Head of caudate nucleus (tissue), 42 donors: ENCODE data around the gene DNAJC5.

Experiments
- DNase-seq, 42 donors: peaks; one replicate each; pipeline versions ENCODE4 v3.0.0 to v3.0.0-alpha.2; 2020 to 2021; ENCODE audit warnings: mixed read lengths in 7 of 42
- intact Hi-C: fragments of 100-400 bp; cut with DNase I; formaldehyde crosslinking; loops from one replicate; pipeline ENCODE4 v1.15.0; 2022

Gene DNAJC5

GRCh38 chr20:63945031-63945658 is 50.2 kb downstream of the DNAJC5 start:
- DNase-seq = peak in 1 of 42 donors; percentile 2
- intact Hi-C loops = no loop called here

- peak in 1 of 42 donors; percentile 1 for DNase-seq
- intact Hi-C loops = no loop called here
Measured at GRCh38 chr20:63945921-63946920, 51.3 kb downstream of the DNAJC5 start.

DNA sequence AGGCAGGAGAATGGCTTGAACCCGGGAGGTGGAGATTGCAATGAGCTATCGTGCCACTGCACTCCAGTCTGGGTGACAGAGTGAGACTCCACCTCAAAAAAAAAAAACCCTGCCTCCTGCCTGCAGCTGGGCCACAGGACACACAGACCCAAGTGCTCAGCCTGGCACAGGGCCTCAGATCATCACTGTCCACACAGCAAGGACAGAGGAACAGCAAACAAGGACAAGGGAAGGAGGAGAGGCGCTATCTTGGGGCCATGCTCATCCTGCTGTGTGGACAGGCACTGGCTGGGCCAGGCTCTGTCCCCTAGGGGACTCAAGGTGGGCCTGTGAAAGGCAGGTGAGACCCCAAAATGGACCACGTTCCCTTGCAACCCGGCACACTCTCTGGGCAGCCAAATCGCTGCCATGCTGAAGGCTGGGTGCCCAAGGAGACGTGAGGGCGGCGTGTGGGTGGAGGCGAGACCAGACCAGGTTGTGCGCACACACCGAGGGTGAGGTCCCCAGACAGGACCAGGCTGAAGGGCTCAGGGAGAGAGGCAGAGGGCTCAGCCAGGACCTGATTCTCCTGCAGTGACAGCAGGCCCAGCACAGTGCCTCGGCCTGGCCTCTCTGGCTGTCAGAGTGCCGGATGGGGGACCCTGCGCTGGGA is 52.2 kb downstream of the DNAJC5 start:
- intact Hi-C loops = no loop called here
- peak in 2 of 42 donors; percentile 10 to 73 for DNase-seq

- intact Hi-C loops = no loop called here
- peak in 21 of 42 donors; percentile 26 to 70 (median 51) for DNase-seq
Measured at GRCh38 chr20:63947638-63948456, 52.9 kb downstream of the DNAJC5 start.

GRCh38 chr20:63950701-63951397 is 55.9 kb downstream of the DNAJC5 start:
- intact Hi-C loops = no loop called here
- DNase-seq = no peak

DNA sequence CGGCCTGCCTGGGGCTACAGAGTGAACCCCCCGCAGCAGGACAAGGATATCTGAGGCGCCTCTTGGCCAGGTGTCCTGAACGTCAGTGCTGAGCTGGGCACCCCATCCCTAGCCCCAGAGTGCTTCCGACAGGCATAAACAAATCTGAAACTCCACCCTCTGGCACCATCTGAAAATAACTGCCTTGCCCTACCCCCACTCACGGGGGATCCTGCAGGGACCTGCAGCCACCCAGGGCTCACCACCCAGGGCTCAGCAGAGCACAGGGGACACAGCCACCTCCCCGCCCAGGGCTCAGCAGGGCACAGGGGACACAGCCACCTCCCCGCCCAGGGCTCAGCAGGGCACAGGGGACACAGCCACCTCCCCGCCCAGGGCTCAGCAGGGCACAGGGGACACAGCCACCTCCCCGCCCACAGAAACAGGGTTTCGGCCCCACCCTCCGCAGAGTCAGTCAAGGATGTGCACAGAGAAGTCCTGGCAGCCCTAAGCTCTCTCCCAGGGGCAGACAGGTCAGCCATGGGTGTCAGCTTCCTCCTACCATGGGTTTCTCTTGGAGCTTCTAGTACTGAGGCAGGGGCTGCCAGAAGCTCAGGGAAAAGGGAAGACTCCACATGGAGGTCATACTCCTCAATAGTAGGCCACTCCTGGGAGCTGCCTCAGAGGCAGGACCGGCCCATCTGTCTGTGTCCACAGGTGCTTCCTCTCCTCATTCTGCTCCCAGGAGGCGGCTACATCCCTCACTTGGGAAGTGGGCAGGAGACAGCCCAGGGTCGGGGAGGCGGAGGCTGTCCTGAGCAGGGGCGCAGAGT is 56.7 kb downstream of the DNAJC5 start:
- DNase-seq = no peak
- intact Hi-C loops = no loop called here

DNA sequence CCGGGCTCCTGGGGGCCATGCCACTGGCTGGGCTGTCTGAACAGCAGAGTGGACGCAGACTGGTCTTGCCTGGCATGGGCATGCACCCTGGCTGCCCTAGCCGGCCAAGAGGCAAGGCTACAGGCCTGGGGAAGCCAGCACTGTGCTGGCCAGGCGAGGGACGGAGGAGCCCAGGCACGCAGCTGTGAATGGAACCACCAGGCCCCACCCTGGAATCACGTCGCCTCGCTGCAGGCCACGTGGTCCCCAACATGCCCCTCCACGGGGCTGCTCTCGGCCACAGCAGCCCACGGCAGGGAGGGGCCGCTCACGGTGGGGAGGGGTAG is 57.2 kb downstream of the DNAJC5 start:
- intact Hi-C loops = no loop called here
- no peak for DNase-seq

DNA sequence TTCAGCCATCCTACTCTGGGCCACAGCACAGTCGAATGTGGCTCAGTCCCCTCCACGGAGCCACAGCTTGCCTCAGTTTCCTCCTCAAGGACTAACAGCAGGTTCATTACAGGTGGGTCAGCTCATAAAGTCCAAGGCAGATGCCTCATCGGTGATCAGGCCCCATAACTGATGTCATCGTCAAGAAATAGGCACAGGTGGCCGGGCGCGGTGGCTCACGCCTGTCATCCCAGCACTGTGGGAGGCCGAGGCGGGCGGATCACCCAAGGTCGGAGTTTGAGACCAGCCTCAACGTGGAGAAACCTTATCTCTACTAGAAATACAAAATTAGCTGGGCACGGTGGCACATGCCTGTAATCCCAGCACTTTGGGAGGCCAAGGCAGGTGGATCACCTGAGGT is 57.8 kb downstream of the DNAJC5 start:
- no peak for DNase-seq

DNA sequence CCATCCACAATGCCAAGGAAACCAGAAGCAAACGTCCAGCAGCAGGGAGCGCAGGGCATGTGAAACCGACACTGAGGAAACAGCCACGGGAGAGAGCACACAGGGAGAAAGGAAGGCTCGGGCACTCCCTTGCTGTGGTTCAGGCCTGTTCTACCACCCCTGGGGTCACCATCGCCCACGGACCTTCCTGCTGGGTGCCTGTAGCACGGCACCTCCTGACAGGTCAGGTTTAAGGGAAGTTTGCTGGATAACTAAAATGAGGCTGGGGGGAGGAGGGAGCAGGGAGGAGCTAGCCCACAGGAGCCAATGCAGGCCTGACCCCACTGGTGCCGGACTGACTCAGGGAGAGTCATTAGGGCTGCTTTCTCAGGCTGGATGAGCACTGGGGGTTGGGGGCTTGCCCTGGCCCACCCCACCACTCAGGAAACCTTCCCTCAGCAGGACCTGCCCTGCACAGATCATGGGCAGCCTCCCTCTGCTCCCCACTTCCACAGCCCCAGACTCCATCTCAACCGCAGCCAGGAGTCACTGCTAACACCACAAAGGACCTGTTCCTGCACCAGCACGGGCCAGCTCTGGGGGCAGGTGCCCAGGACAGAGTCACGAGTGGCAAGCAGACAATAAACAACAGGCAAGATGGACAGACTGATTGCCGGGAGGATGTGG is 59.0 kb downstream of the DNAJC5 start:
- intact Hi-C loops = no loop called here
- no peak for DNase-seq

More for the DNA sequence above, 57.8 kb downstream of the DNAJC5 start:
- intact Hi-C loops = no loop called here

DNA sequence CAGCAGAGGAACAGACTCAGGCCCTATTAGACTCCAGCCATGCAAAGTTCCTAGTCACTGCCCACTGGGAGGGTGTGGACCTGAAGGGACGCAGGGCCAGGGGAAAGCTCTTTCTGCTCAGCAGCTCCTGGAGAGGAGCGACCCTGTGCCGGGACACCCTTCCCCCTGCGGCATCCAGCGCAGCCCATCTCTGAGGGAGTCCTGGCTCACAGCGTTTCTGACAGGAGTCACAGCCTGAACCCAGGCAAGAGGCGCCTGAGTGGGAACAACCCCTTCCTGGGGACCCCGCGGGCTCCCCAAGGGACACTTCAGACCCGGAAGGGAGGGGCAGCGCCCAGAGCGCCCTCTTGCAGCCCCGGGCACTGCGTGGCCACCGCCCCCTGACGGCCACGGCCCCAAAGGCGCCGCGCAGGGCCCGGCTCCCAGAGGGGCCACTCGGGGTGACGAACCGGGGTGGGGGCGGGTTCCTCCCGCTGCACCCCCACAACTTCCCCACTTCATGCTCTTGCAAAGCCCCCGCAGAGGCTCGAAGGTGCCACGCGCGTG is 60.4 kb downstream of the DNAJC5 start:
- DNase-seq = peak in 28 of 42 donors; percentile 32 to 80 (median 53)
- intact Hi-C loops = loop anchor here (5.0 kb wide), 1 partner anchor 107 kb away; the partner anchor contains the start of gene TCEA2

GRCh38 chr20:63955827-63956663 is 61.1 kb downstream of the DNAJC5 start, which contains the start of gene UCKL1:
Gene UCKL1, minus strand, starts transcription at chr20:63956416. Its CDS starts 44 bp downstream, at chr20:63956372.
- peak; percentile 80 to 96 (median 91) for DNase-seq
- intact Hi-C loops = loop anchor here (5.0 kb wide), 1 partner anchor 106 kb away; the partner anchor contains the start of gene TCEA2

- intact Hi-C loops = loop anchor here (5.0 kb wide), 1 partner anchor 106 kb away; the partner anchor contains the start of gene TCEA2
Measured at GRCh38 chr20:63956664-63957003, 61.7 kb downstream of the DNAJC5 start.

DNA sequence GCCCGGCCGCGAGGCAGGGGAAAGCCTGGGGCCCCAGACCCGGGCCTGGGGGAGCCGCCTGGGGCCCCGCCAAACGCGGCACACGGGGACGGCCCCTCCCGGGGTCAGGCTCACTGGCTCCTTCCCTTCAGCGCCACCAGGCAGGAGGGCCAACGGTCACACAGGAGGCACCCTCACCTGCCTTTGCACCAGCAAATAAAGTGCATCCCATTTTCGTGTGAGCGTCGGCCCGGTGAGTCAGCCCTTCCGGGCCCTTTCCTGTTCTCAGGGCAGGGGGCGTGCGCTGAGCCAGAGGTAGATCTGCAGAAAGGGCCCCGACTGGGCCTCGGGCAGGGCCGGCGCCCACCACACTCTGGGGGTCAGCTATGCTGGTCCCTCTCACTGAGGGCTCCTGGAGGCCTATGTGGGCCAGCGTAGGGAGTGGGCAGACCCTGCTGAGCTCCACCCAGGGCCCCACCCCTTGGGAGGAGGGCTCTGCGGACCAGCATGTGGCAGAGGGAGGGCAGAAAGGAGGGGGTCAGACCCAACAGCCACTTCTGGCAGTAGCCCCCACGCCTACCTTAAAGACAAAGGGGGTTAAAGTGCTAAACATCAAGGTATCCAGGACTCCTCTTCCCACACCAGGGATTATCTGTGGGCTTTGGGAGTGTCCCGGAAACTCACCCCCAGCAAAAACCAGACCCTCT is 62.2 kb downstream of the DNAJC5 start:
- DNase-seq = peak in 37 of 42 donors; percentile 36 to 81 (median 63)
- intact Hi-C loops = loop anchor here (5.0 kb wide), 1 partner anchor 105 kb away; the partner anchor contains the start of gene TCEA2

More at GRCh38 chr20:63956664-63957003, 61.7 kb downstream of the DNAJC5 start:
- DNase-seq = no peak

DNA sequence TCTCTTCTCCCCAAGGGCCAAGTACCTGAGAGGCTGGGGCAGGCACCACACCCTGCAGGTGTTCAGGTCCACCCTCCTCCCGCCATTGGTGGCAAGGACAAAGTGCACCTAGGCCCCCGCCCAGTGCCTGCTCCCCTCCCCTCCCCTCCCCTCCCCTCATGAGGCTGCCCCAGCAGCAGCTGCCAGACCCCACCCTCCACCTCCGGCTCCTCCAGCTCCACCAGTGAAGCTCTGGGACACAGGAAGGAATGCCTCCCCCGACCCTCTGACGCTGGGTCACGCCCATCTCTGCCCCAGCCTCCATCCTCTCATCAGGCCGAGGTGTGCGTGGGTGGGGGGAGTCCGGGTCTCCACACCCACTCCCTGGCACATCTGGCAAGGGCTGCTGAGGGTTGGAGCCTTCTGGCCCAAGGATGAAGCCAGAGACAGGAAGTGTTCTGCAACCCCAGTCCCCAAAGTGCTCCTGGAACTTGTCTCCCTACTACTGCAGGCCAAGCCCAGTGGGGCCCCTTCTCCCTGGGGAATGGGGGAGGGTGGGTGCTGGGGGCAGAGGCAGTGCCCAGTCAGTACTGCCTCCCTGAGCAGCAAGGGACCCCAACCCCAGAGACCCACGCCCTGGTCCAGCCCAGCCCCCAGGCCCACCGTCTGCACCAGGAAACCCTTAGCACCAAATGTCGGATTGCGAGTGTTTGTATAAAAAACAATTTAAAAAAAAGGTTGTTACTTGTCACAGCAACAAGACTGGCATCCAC is 62.9 kb downstream of the DNAJC5 start:
- DNase-seq = peak in 10 of 42 donors; percentile 28 to 84 (median 60)
- intact Hi-C loops = loop anchor here (5.0 kb wide), 1 partner anchor 104 kb away; the partner anchor contains the start of gene TCEA2
